HG03025 (cell line): ENCODE data around the gene TMEM184C.
A peak's percentile ranks its signal among the peaks of the same experiment; 100 is the strongest.

Source experiments
- ATAC-seq: cut with Tn5 transposase; IDR thresholded peaks from one replicate; pipeline ENCODE4 v1.9.1; 2021; ENCODE audit warnings: mild to moderate bottlenecking, moderate library complexity; ENCODE audit not compliant: unreplicated experiment, low FRiP score

Gene TMEM184C

GRCh38 chr4:147617173-147617840 is at the start of gene TMEM184C:
TSS of gene TMEM184C (plus strand) at chr4:147617397. CDS start at chr4:147617957, 560 bp downstream.
- peak; percentile 100 for ATAC-seq

GRCh38 chr4:147570616-147571015 is 46.6 kb upstream of the TMEM184C start:
- ATAC-seq, result no peak

DNA sequence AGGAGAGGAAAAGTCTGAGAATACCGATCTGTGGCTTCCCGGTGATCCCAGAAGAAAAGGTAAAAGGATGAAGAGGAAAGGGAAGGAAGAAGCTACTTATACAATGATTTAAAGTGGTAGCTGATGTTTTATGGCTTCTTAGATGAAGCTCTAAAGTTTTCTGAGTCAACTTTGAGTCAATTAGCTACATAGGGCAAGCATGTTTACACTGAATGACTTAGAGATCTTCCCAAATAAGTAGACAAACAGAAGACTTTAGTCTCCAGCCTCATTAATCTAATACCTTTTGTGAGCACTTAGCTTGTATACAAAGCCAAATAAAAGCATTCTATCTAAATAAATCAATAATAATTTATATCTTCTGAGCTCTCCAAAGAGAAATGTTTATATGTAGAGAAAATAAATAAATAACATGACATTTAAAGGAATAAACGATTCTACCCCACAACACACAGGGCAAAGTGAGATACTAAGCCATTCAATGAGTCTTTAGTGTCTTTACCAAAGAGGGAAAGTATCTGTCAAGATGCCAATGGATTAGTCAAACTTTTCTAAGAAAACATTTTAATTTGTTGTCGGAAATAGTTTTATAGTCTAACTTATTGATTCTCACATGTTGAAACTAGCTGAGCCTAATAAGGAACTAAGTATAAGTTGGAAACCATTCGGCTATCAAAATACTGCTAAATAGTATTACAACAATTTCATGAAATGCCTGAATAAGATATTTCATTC is 46.0 kb upstream of the TMEM184C start:
- ATAC-seq, result no peak

- ATAC-seq, result no peak
Observed at GRCh38 chr4:147576084-147576483, 41.1 kb upstream of the TMEM184C start.

DNA sequence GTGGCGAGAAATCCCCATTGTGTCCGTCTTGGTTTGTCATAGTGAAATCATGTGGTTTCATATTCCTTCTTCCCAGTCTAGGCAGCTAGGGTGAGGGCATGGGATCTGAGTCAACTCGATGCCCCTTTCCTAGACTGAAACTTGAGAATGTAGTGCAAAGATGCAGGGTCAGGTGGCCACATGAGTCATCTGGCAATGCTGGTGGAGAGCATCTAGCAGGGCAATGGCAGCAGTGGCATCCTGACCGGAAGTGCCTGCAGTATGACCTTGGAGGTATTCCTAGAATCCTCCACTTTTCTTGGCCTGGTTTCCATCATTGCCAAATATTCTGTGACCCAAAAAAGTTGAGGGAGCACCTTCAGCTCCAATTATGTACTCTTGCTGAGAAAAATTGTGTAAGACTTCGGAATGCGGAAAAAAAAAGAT is 39.1 kb upstream of the TMEM184C start:
- ATAC-seq, result no peak

GRCh38 chr4:147578593-147578992 is 38.6 kb upstream of the TMEM184C start:
- ATAC-seq, result no peak

GRCh38 chr4:147580396-147580795 is 36.8 kb upstream of the TMEM184C start:
- no peak for ATAC-seq

DNA sequence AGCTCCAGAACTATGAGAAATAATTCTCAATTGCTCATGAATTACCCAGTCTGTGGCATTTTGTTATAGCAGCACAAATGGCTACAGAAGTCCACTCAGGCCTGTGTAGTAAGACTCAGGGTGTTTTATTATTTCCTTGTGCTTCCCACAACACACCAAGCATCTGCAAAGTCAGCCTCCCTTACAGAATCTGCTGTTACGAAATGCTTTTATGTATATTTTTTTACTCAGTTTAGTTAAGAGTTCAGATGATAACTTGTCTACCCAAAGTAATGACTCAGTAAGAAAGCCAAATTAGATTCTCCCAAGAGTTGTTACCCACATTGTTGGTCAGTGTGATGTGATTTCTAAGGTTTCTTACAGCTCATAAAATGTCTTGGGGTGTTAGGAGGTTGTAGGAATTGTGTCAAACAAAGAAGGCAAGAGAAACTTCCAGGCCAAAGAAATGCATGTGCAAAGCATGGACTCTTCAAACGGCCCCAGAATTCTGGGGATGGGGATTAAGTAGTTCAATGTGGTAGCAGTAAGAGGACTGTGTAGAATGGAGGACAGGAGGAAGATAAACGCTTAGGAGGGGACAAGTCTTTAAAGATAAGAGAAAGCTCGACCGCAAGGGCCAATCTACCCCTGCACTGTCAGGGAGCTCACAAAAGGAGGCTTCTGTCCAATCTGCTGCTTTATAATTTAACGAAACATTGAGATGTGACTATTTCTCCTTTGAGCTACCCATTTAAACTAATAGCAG is 35.4 kb upstream of the TMEM184C start:
- no peak for ATAC-seq

DNA sequence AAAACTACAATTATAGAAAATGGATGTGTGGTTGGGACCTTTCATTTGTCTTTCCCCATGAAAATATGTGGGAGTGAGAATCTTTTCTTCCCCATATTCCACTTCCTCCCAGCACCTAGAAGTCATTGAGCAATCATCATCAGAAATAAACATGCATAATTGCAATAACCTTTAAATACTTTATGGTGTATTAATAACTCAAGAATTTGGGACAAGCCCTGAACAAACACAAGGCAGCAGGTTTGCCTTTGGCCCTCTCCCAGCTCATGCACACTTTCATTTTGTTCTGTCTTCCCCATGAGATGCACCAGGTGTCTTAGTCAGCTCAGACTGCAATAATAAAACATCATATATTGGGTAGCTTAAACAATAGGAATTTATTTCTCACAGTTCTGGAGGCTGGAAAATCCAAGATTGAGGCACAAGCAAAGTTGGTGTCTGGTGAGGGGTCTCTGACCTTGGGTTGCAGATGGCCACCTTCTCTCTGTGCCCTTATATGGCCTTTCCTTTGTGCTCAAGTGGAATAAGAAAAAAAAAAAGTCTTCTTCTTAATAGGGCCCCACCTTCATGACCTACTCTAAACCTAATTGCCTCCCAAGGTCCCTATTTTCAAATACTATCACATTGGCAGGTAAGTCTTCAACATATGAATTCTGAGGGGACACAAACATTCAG is 34.7 kb upstream of the TMEM184C start:
- ATAC-seq, result no peak

GRCh38 chr4:147583876-147584275 is 33.3 kb upstream of the TMEM184C start:
- no peak for ATAC-seq

GRCh38 chr4:147586032-147586431 is 31.2 kb upstream of the TMEM184C start:
- no peak for ATAC-seq

DNA sequence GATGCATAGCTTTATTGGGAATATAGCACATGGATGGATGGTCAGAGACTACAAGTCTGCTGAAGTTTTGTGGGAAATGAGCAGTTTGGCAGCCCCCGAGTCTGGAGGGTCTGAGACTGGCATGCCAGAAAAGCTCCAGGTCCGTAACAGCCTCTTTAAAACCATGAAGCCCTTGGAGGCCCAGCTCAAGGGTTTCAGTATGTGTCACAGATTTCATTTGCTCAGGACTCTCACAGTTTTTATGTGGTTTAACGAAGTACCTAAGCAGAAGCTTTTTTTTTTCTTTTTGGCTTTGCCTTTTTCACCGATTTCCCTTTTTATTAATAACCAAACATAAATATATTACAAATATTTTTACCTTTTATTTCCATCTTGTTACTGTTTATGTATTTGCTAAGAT is 30.6 kb upstream of the TMEM184C start:
- peak; percentile 84 for ATAC-seq

GRCh38 chr4:147587041-147587440 is 30.2 kb upstream of the TMEM184C start:
- no peak for ATAC-seq

DNA sequence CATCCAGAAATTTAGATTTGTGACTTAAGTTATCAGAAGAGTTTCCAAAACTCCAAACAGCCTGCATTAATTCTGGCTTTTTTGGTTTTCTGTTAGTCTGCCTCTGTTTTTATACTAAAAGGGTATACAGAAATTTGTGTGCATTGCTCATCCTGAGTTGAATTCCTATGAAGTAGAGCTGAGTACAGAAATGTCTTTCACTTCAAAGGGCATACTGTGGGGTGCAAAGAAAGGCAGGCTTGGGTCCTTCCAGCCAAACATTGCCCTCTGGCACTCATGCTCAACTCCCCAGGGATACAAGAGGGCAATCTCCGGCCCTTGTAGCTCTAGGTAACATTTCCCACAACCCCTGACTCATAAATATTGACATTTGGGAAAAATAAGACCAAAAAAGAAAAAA is 27.6 kb upstream of the TMEM184C start:
- ATAC-seq, result no peak

DNA sequence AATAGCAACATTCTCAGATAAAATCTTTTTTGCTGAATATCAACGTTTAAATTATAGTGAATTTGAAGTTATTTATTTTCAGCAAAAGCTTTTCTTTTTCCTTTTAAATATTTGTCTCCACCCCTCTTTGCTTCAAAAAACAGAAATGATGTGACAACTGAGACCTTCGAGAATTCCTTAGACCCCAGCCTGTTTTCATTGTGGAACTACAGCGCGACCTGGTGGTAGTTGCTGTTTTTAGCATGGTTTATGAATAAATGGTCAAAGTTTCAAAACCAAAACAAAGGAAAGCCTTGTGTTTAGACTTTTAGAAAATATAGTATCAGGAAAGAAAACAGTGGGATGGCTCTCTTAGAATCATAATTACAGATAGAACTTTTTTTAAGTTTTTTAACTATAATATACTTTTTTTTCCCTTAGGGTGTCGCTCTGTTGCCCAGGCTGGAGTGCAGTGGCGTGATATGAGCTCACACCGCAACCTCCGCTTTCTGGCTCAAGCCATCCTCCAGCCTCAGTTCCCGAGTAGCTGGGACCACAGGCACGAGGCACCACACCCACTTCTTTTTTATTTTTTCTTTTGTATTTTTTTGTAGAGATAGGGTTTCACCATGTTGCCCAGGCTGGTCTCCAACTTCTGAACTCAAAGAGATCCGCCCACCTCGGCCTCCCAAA is 26.8 kb upstream of the TMEM184C start:
- no peak for ATAC-seq

DNA sequence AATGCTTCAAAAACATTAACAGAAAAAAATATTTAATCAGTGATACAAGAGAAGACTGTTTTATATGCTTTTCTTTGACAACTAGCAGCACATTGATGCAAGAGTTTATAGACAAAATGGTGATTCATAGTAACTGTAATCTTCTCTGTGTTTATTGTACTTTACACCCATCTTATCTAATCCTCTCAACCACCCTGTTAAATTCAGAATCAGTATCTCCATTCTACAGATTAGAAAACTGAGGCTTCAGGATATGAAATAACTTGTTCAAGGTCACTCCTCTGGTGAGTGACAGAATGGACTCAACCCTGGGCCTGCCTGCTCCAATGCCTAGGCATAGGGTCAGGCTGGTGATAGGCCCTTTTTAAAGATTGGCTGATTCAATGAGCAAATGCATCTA is 26.1 kb upstream of the TMEM184C start:
- ATAC-seq, result no peak

GRCh38 chr4:147594107-147594506 is 23.1 kb upstream of the TMEM184C start:
- no peak for ATAC-seq

DNA sequence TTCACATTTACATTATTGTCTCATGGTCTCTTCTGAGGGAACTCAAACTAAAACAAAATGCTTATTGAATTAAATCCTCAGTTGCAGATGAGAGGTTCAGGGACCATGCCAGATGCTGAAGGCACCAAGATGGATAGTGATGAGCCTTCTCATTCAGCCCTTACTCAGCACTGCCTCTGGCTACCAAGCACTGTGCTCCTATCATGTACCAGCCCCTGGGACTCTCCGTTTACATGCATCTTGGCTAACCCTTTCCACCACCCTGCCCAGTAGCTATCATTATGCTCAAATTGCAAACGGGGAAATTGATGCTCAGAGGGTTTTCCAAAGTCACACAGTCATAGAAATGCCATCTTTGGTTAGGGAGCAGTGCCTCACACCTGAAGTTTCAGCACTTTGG is 22.6 kb upstream of the TMEM184C start:
- no peak for ATAC-seq

- ATAC-seq, result no peak
Observed at GRCh38 chr4:147596377-147596776, 20.8 kb upstream of the TMEM184C start.

- no peak for ATAC-seq
Observed at GRCh38 chr4:147596981-147597380, 20.2 kb upstream of the TMEM184C start.
